H1 (cell line): Measurements from ENCODE around the gene ELOA. TPM values are rescaled to one million over a fixed set of nuclear protein-coding genes. Genes with fewer than 3 reads are reported as not detected.

Experiments used
- CTCF ChIA-PET: fragments of 300-600 bp; sonication (Branson Sonifier 250); formaldehyde crosslinking; loops from one replicate; lab custom pipeline; 2021; ENCODE audit not compliant: partially characterized antibody; lab: Charles Lee
- POLR2A ChIA-PET: fragments of 300-600 bp; sonication (Branson Sonifier 250); formaldehyde crosslinking; loops from one replicate; lab custom pipeline; 2021; ENCODE audit warnings: inconsistent platforms; ENCODE audit not compliant: partially characterized antibody; lab: Charles Lee
- DNase-seq, 2 experiments: peaks; one replicate each; pipeline versions ENCODE4 v3.0.0 to v3.0.0-alpha.2; 2010 to 2022; ENCODE audit warnings: low spot score in 2 of 2, low read depth in 1 of 2, mixed read lengths in 1 of 2
- FAIRE-seq: peaks from 2 replicates; lab custom pipeline; 2011; peaks lifted over from hg19 to GRCh38; lab: Jason Lieb, UNC
- H2AFZ ChIP-seq: 2 replicates; pipeline ENCODE4 v1.8.1; 2012; ENCODE audit warnings: low read length, inconsistent platforms
- H2AK5ac ChIP-seq: 2 replicates; pipeline ENCODE4 v1.6.1; 2013; ENCODE audit warnings: low read depth, low read length
- H2BK120ac ChIP-seq: replicated peaks from 2 replicates; pipeline ENCODE3; 2013; ENCODE audit warnings: low read depth, low read length, inconsistent platforms
- H2BK12ac ChIP-seq: 2 replicates; pipeline ENCODE4 v1.6.1; 2013; ENCODE audit warnings: low read depth, low read length
- H2BK15ac ChIP-seq: 2 replicates; pipeline ENCODE4 v1.6.1; 2013; ENCODE audit warnings: low read length
- H2BK20ac ChIP-seq: 2 replicates; pipeline ENCODE4 v1.6.1; 2013; ENCODE audit warnings: low read length
- H2BK5ac ChIP-seq: 2 replicates; pipeline ENCODE4 v1.6.1; 2013; ENCODE audit warnings: low read depth, low read length
- H3K14ac ChIP-seq: 2 replicates; pipeline ENCODE4 v1.6.1; 2013; ENCODE audit warnings: inconsistent platforms; ENCODE audit not compliant: insufficient read length
- H3K18ac ChIP-seq: 2 replicates; pipeline ENCODE4 v1.6.1; 2013; ENCODE audit warnings: low read length; ENCODE audit errors: extremely low read depth
- H3K23ac ChIP-seq: 2 replicates; pipeline ENCODE4 v1.6.1; 2013; ENCODE audit warnings: inconsistent platforms; ENCODE audit not compliant: insufficient read length
- H3K23me2 ChIP-seq: 2 replicates; pipeline ENCODE4 v1.6.1; 2013; ENCODE audit warnings: low read depth, low read length
- H3K27ac ChIP-seq: 2 replicates; pipeline ENCODE4 v1.6.1; 2011; ENCODE audit warnings: low read depth, low read length, inconsistent platforms
- H3K27me3 ChIP-seq, 4 experiments: replicated peaks in 1 of 4; 1 replicate in 1 of 4; 2 replicates in 3 of 4; pipeline versions ENCODE4 v1.6.1 to v1.8.1; 2011 to 2013; ENCODE audit warnings: low read length in 3 of 4, mild to moderate bottlenecking in 3 of 4, inconsistent platforms in 2 of 4, mixed read lengths in 2 of 4, moderate library complexity in 1 of 4; ENCODE audit not compliant: control insufficient read depth in 3 of 4, insufficient read depth in 3 of 4; ENCODE audit errors: extremely low read depth in 1 of 4
- H3K36me3 ChIP-seq, 4 experiments: 2 replicates each; pipeline versions ENCODE4 v1.6.1 to v1.8.1; 2011 to 2013; ENCODE audit warnings: mild to moderate bottlenecking in 4 of 4, low read length in 3 of 4, moderate library complexity in 2 of 4, control low read depth in 1 of 4, inconsistent platforms in 1 of 4; ENCODE audit not compliant: insufficient read depth in 4 of 4, control insufficient read depth in 2 of 4
- H3K4ac ChIP-seq: replicated peaks from 2 replicates; pipeline ENCODE3; 2013; ENCODE audit warnings: low read length, low read depth, mixed read lengths, inconsistent platforms; ENCODE audit not compliant: insufficient read length
- H3K4me1 ChIP-seq, 4 experiments: replicated peaks in 1 of 4; 1 replicate in 1 of 4; 2 replicates in 3 of 4; pipeline versions ENCODE4 v1.6.1 to v1.8.1; 2011 to 2013; ENCODE audit warnings: low read length in 3 of 4, inconsistent platforms in 2 of 4, mixed read lengths in 1 of 4; ENCODE audit not compliant: insufficient read depth in 4 of 4, control insufficient read depth in 3 of 4
- H3K4me2 ChIP-seq, 2 experiments: 2 replicates each; pipeline versions ENCODE4 v1.6.1 to v1.8.1; 2011 to 2013; ENCODE audit warnings: low read depth in 2 of 2, low read length in 2 of 2, control low read depth in 1 of 2, inconsistent platforms in 1 of 2, mild to moderate bottlenecking in 1 of 2; ENCODE audit not compliant: insufficient read depth in 1 of 2
- H3K4me3 ChIP-seq, 4 experiments: fragments of 200-600, 300-600 bp in 1 of 4; sonication (generic), shearing (Covaris generic), sonication (Bioruptor Twin) in 1 of 4; 2 replicates each; pipeline versions ENCODE4 v1.5.1 to v1.8.1; 2011 to 2016; ENCODE audit warnings: low read length in 4 of 4, low read depth in 3 of 4, control low read depth in 2 of 4, inconsistent platforms in 2 of 4, mild to moderate bottlenecking in 2 of 4, mixed read lengths in 1 of 4, moderate library complexity in 1 of 4; ENCODE audit not compliant: insufficient read depth in 2 of 4; ENCODE audit errors: extremely low read depth in 1 of 4
- H3K56ac ChIP-seq: replicated peaks from 2 replicates; pipeline ENCODE3; 2013; ENCODE audit warnings: low read depth, mild to moderate bottlenecking, mixed read lengths, low read length, inconsistent platforms; ENCODE audit not compliant: insufficient read length
- H3K79me1 ChIP-seq: 2 replicates; pipeline ENCODE4 v1.6.1; 2013; ENCODE audit warnings: low read depth, low read length, control low read depth
- H3K79me2 ChIP-seq, 2 experiments: 2 replicates each; pipeline versions ENCODE4 v1.6.1 to v1.8.1; 2012 to 2013; ENCODE audit warnings: low read length in 2 of 2, mild to moderate bottlenecking in 2 of 2, inconsistent platforms in 1 of 2; ENCODE audit not compliant: insufficient read depth in 2 of 2, control insufficient read depth in 1 of 2
- H3K9ac ChIP-seq, 4 experiments: replicated peaks in 1 of 4; 1 replicate in 1 of 4; 2 replicates in 3 of 4; pipeline versions ENCODE4 v1.6.1 to v1.8.1; 2011 to 2013; ENCODE audit warnings: low read depth in 3 of 4, low read length in 3 of 4, control low read depth in 2 of 4, mild to moderate bottlenecking in 2 of 4, moderate library complexity in 2 of 4, inconsistent platforms in 1 of 4; ENCODE audit errors: extremely low read depth in 1 of 4
- H3K9me3 ChIP-seq, 2 experiments: 2 replicates each; pipeline versions ENCODE4 v1.6.1 to v1.8.1; 2012 to 2013; ENCODE audit warnings: mild to moderate bottlenecking in 2 of 2, moderate library complexity in 2 of 2, control low read depth in 1 of 2, inconsistent platforms in 1 of 2, low read depth in 1 of 2, low read length in 1 of 2, mixed read lengths in 1 of 2; ENCODE audit not compliant: insufficient read depth in 2 of 2
- H4K20me1 ChIP-seq, 2 experiments: replicated peaks in 1 of 2; 2 replicates each; pipeline versions ENCODE3 to v1.8.1; 2011 to 2013; ENCODE audit warnings: inconsistent platforms in 2 of 2, low read length in 2 of 2, mild to moderate bottlenecking in 1 of 2; ENCODE audit not compliant: insufficient read depth in 2 of 2, control insufficient read depth in 1 of 2
- H4K5ac ChIP-seq: 2 replicates; pipeline ENCODE4 v1.6.1; 2013; ENCODE audit warnings: low read length, low read depth, mixed read lengths, inconsistent platforms; ENCODE audit not compliant: insufficient read length
- H4K8ac ChIP-seq: 2 replicates; pipeline ENCODE4 v1.8.0; 2013; ENCODE audit warnings: mild to moderate bottlenecking, moderate library complexity, low read length, inconsistent platforms; ENCODE audit not compliant: insufficient read depth; ENCODE audit errors: extremely low read depth
- H4K91ac ChIP-seq: replicated peaks from 2 replicates; pipeline ENCODE3; 2013; ENCODE audit warnings: low read length, mixed read lengths, inconsistent platforms; ENCODE audit not compliant: insufficient read length
- CBX8 ChIP-seq: fragments of 300-800, 300-1000 bp; sonication (generic); IDR thresholded peaks from 2 replicates; pipeline ENCODE4 v1.7.1; 2016; ENCODE audit warnings: low read depth, low read length, borderline replicate concordance
- CHD1 ChIP-seq: IDR thresholded peaks from 2 replicates; pipeline ENCODE4 v1.6.1; 2012; ENCODE audit warnings: low read depth, low read length, improper control_type of control experiment
- CTBP2 ChIP-seq: IDR thresholded peaks from 2 replicates; pipeline ENCODE4 v1.7.0; 2011; ENCODE audit warnings: borderline replicate concordance, mild to moderate bottlenecking, moderate library complexity, mixed read lengths, low read length; ENCODE audit not compliant: insufficient read depth, insufficient read length
- EP300 ChIP-seq, 2 experiments: IDR thresholded peaks; 1 replicate in 1 of 2; 2 replicates in 1 of 2; pipeline ENCODE4 v1.6.1; 2011 to 2012; ENCODE audit warnings: low read depth in 2 of 2, low read length in 2 of 2, mild to moderate bottlenecking in 2 of 2, borderline replicate concordance in 1 of 2, inconsistent platforms in 1 of 2, moderate library complexity in 1 of 2
- GABPA ChIP-seq: IDR thresholded peaks from 2 replicates; pipeline ENCODE4 v1.6.1; 2011; ENCODE audit warnings: mild to moderate bottlenecking, low read length, moderate library complexity, borderline replicate concordance; ENCODE audit not compliant: insufficient read depth
- JUN ChIP-seq: IDR thresholded peaks from 2 replicates; pipeline ENCODE4 v1.6.1; 2011; ENCODE audit warnings: low read depth, mild to moderate bottlenecking, improper control_type of control experiment, low read length
- KDM1A ChIP-seq: fragments of 200-600, 300-600 bp; sonication (generic); IDR thresholded peaks from 2 replicates; pipeline ENCODE4 v1.7.1; 2016; ENCODE audit warnings: mild to moderate bottlenecking, low read length, borderline replicate concordance
- POLR2AphosphoS5 ChIP-seq: IDR thresholded peaks from 2 replicates; pipeline ENCODE4 v1.6.1; 2011; ENCODE audit warnings: low read depth, low read length
- RAD21 ChIP-seq, 2 experiments: IDR thresholded peaks in 1 of 2; conservative IDR thresholded peaks in 1 of 2; 2 replicates each; pipeline ENCODE4 v1.6.1; 2011; ENCODE audit warnings: low read depth in 2 of 2, low read length in 2 of 2, improper control_type of control experiment in 1 of 2, inconsistent platforms in 1 of 2, mild to moderate bottlenecking in 1 of 2, moderate library complexity in 1 of 2
- SIN3A ChIP-seq, 2 experiments: IDR thresholded peaks in 1 of 2; conservative IDR thresholded peaks in 1 of 2; 2 replicates each; pipeline ENCODE4 v1.6.1; 2011 to 2012; ENCODE audit warnings: low read length in 2 of 2, improper control_type of control experiment in 1 of 2, low read depth in 1 of 2, mild to moderate bottlenecking in 1 of 2
- USF2 ChIP-seq: IDR thresholded peaks from 2 replicates; pipeline ENCODE4 v1.6.1; 2011; ENCODE audit warnings: low read length, improper control_type of control experiment
- WGBS, 2 experiments: shearing (Covaris generic) in 1 of 2; methylation state at CpG; one replicate each; pipeline versions ENCODE4 v1.1.6 to v1.1.7; 2013 to 2015; ENCODE audit warnings: low lambda C conversion rate in 2 of 2, mixed read lengths in 2 of 2, inconsistent platforms in 1 of 2, low coverage in 1 of 2, missing lambda C conversion rate in 1 of 2; ENCODE audit not compliant: insufficient replicate concordance in 2 of 2, insufficient coverage in 1 of 2, insufficient read length in 1 of 2; ENCODE audit errors: extremely low coverage in 1 of 2, missing lambda C conversion rate in 1 of 2; 5-methylcytosine and 5-hydroxymethylcytosine counted together
- polyA plus RNA-seq, 7 experiments: library from polyadenylated mRNA; depleted of rRNA in 3 of 7; stranded (reverse) in 5 of 7; unstranded in 2 of 7; fragments of >200 nt in 5 of 7; fragments of 200-250 nt in 2 of 7; gene quantifications; 1 replicate in 5 of 7; 2 replicates in 1 of 7; 4 replicates in 1 of 7; pipeline versions ENCODE4 v1.2.1 to v1.2.3, GENCODE V29; 2011 to 2013; ENCODE audit warnings: missing spikeins in 2 of 7, mixed read lengths in 2 of 7
- total RNA-seq: library from RNA; stranded (reverse); fragmentation: NEBNext Ultra II Directional; extraction: Animal tissue kit (Norgen Biotek cat#: 25700); gene quantifications from 2 replicates; pipeline ENCODE4 v1.2.1, GENCODE V29; 2021

The ELOA gene
- total and polyA plus RNA-seq, 2 of the 8 experiments (the other 6 are each of a cell fraction or from before 2014, with no cell fraction given): 15.7 to 61.1 TPM

- H3K18ac ChIP-seq: no peak overlapping the region
- H2BK20ac ChIP-seq: no peak overlapping the region
- no peak overlapping the region for H2BK5ac ChIP-seq
- no peaks in the 10 kb centered on the region for H3K9me3 ChIP-seq
- H3K4me3 ChIP-seq: no peak overlapping the region; a peak in 1 of 8 replicates
- H4K20me1 ChIP-seq: peaks cover 0 to 4% of the 10 kb centered on the region in 2 experiments
- H3K79me1 ChIP-seq: no peaks in the 10 kb centered on the region
- WGBS, 2 experiments: 70% methylated on average over 10 of the region's 10 CpGs; no CpG with 5 or more reads in 1 of the 2 experiments
- no peak overlapping the region for H2BK12ac ChIP-seq
- H3K4me2 ChIP-seq: no peak overlapping the region; a peak in 1 of 4 replicates
- H3K4me1 ChIP-seq: peaks cover 0 to 12% (median 9%) of the 10 kb centered on the region in 4 experiments; a peak in 5 of 7 replicates
- no peak overlapping the region for H3K14ac ChIP-seq
- H2AFZ ChIP-seq: no peak overlapping the region
- no peak overlapping the region for H4K91ac ChIP-seq
- peaks cover 16% of the 10 kb centered on the region for H3K23me2 ChIP-seq
- no peak for DNase-seq
- no peaks in the 10 kb centered on the region for H3K79me2 ChIP-seq
- H3K36me3 ChIP-seq: peaks cover 4 to 15% (median 7%) of the 10 kb centered on the region in 4 experiments; a peak in 5 of 8 replicates
- POLR2A ChIA-PET: interaction anchor here (0.7 to 16.2 kb wide), 11 partner anchors 9 to 158 kb away, joined by 3 to 192 read pairs (median 6); partner anchors contain the start of genes HMGCL, LYPLA2, PITHD1 and PNRC2
- no peak overlapping the region for H2AK5ac ChIP-seq
- H2BK15ac ChIP-seq: no peak overlapping the region
- no peak for FAIRE-seq
- H3K9ac ChIP-seq: no peak overlapping the region
- H4K8ac ChIP-seq: no peak overlapping the region
- no peak overlapping the region for H2BK120ac ChIP-seq
- H4K5ac ChIP-seq: no peak overlapping the region
- H3K4ac ChIP-seq: no peak overlapping the region
- no peak overlapping the region for H3K27ac ChIP-seq
- H3K27me3 ChIP-seq: no peaks in the 10 kb centered on the region; a peak in 1 of 7 replicates
- H3K56ac ChIP-seq: no peak overlapping the region
- CTCF ChIA-PET: interaction anchor here (0.6 to 5.3 kb wide), 9 partner anchors 9 to 1694 kb away, joined by 3 to 66 read pairs (median 4); partner anchors contain the start of gene PITHD1
- H3K23ac ChIP-seq: no peak overlapping the region
- no peak for TF ChIP-seq SIN3A (conservative IDR thresholded peaks at IDR 0.05 in 1 of 2, IDR thresholded peaks at IDR 0.05 in 1 of 2; ENCODE audit: low read depth in 1 of 2, low read length in 2 of 2)
- TF ChIP-seq RAD21 (IDR thresholded peaks at IDR 0.05 in 1 of 2, conservative IDR thresholded peaks at IDR 0.05 in 1 of 2; ENCODE audit: low read depth in 2 of 2, low read length in 2 of 2): no peak
- no peak for TF ChIP-seq KDM1A
- no peak for TF ChIP-seq POLR2AphosphoS5
- no peak for TF ChIP-seq GABPA
- TF ChIP-seq JUN: no peak
- no peak for TF ChIP-seq CBX8
- TF ChIP-seq USF2: no peak
- TF ChIP-seq CHD1: no peak
- no peak for TF ChIP-seq EP300 (IDR thresholded peaks at IDR 0.05; ENCODE audit: borderline replicate concordance in 1 of 2, low read depth in 2 of 2, low read length in 2 of 2)
- TF ChIP-seq CTBP2: no peak
These were observed 58.6 kb downstream of the ELOA start for GRCh38 chr1:23801876-23802275.
